GM06990 (cell line): ENCODE results near the gene WEE2.
A peak's percentile ranks its signal among the peaks of the same experiment; 100 is the strongest.

Experiments used
- DNase-seq: peaks from one replicate; pipeline ENCODE4 v3.0.0-alpha.2; 2011; ENCODE audit not compliant: insufficient read length; ENCODE audit errors: extremely low read depth
- H3K27me3 ChIP-seq: replicated peaks from 2 replicates; pipeline ENCODE4 v1.6.0; 2011; ENCODE audit warnings: low read length; ENCODE audit not compliant: control insufficient read depth, insufficient read depth
- H3K36me3 ChIP-seq: 2 replicates; pipeline ENCODE4 v1.5.1; 2011; ENCODE audit warnings: low read length; ENCODE audit not compliant: control insufficient read depth, insufficient read depth
- H3K4me3 ChIP-seq: replicated peaks from 2 replicates; pipeline ENCODE4 v1.5.1; 2011; ENCODE audit warnings: low read depth, mild to moderate bottlenecking, control low read depth, low read length
- CTCF ChIP-seq: IDR thresholded peaks from 2 replicates; pipeline ENCODE4 v1.5.1; 2011; ENCODE audit warnings: low read length, control low read depth, mild to moderate bottlenecking, inconsistent platforms; ENCODE audit not compliant: insufficient read depth, poor library complexity, severe bottlenecking

The WEE2 gene

DNA sequence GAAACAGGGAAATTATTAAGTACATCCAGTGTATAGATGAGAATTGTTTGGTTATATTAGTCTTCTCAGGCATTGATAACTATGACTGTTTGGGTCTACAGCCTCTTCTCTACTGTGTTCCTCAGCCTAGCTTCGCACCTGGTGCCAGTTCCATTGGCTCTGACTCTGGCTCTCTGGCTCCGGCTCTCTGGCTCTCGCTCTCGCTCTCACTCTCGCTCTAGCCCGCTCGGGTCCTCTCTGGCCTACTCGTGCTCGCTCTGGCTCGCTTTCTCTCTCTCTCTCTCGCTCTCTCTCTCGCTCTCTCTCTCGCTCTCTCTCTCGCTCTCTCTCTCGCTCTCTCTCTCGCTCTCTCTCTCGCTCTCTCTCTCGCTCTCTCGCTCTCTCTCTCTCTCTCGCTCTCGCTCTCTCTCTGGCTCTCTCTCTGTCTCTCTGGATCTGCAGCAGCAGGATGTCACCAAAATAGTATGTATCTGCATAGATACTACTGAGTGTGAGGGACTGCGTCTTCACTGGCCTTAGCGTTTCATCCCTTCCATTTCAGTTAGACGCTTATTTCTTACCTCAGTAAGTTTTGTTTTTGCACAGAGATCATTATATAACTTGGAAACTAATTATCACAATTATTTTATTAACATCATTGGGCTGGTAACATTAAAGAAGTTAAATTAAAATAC, 23.5 kb downstream of the WEE2 start:
- Histone ChIP-seq H3K4me3 (no peak overlapping the region), H3K27me3 (no peaks in the 10 kb centered on the region), H3K36me3 (no peaks in the 10 kb centered on the region)
- DNase-seq, result no peak
- TF ChIP-seq CTCF, result no peak

DNA sequence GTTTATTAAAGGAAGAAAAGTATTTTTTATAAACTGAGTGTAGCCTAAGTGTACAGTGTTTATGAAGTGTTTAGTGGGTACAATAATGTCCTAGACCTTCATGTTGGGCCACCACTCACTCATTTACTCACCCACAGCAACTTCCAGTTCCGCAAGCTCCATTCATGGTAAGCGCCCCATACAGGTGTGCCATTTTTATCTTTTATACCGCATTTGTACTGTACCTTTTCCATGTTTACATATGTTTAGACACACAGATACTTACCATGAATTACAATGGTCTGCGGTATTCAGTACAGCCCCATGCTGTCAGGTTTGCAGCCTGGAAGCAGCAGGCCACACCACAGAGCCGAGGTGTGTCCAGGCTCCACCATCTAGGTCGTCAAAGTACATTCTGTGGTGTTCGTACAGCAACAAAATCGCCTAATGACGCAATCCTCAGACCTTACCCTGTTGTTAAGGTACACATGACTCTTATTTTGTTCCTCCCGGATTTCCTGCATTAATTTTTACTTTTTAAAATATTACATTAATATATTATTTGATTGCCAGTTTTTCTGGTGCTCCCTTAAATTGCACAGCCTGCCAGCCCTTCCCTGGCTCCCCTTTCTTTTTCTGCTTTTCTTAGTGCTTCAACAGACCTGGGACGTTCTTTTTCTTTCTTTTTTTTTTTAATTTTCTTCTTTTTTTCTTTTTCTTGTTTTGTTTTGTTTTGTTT, 29.1 kb downstream of the WEE2 start:
- DNase-seq, result peak; percentile 13
- H3K36me3 ChIP-seq, result peaks cover 3% of the 10 kb centered on the region
- no peak for TF ChIP-seq CTCF

DNA sequence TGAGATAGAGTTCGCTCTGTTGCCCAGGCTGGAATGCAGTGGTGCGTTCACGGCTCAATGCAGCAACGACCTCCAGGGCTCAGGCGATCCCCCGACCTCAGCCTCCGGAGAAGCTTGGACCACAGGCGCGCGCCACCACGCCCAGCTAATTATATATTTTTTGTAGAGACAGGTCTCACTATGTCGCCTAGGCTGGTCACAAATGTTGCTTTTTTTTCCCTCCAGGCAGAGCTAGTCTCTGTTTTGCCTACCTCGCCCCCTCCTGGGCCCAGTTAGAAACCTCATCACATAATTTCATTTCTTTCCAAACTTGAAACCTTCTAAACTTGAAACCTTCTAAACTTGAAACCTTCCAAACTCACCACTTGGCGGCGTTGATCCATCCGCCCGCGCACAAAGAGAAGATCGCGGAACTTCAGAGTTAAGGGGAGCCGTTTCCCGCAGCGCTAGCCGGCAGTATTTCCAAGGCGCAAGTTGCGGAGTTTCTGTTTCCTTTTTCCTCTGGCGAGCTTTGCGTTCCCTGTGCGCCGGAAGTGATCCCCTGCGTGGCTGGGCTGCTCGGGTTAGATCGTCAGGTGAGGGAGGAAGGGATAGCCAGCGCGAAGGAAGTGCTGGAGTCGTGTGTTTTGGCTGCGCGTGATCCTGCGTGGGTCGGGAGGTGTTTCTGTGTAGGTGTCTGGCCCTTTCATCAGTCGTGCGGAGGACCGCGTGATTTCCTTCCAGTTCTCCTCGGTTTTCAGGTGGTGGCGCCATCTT, 29.9 kb downstream of the WEE2 start, which contains the start of gene SSBP1:
SSBP1 (plus strand) TSS at position 523 of the 756 bp plus-strand sequence. CDS start 809 bp downstream, outside the sequence.
- TF ChIP-seq CTCF, result peak; percentile 96
- Histone ChIP-seq H3K4me3 (peak within 1 kb of the TSS; percentile 96), H3K36me3 (peaks cover 4% of the 10 kb centered on the region), H3K27me3 (no peaks in the 10 kb centered on the region)
- peak; percentile 92 for DNase-seq

More for the DNA sequence above, 29.1 kb downstream of the WEE2 start:
- Histone ChIP-seq H3K4me3 (peak overlapping the region; percentile 96), H3K27me3 (no peaks in the 10 kb centered on the region)

DNA sequence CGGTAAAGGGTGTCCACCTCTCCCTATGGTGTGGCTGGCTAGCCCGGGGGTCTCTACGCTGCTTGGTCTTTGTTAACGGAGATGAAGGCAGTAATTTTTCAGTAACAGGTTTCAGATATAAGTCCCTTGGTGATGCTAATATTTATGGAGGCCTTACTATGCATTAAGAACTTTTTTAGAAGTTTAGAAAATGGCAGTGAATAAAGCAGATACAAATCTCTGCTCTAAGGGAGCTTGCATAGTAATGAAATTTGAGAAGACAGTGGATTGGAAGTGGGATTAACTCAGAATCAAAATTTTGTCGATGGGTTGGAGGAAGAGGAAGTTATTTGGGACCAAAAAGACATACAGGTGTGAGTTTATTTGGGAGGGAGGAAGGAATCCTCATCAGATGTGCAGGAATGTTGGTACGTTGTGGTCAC, 30.4 kb downstream of the WEE2 start:
- Histone ChIP-seq H3K36me3 (peaks cover 7% of the 10 kb centered on the region), H3K4me3 (peak overlapping the region; percentile 96), H3K27me3 (no peaks in the 10 kb centered on the region)
- TF ChIP-seq CTCF, result no peak
- DNase-seq, result no peak

DNA sequence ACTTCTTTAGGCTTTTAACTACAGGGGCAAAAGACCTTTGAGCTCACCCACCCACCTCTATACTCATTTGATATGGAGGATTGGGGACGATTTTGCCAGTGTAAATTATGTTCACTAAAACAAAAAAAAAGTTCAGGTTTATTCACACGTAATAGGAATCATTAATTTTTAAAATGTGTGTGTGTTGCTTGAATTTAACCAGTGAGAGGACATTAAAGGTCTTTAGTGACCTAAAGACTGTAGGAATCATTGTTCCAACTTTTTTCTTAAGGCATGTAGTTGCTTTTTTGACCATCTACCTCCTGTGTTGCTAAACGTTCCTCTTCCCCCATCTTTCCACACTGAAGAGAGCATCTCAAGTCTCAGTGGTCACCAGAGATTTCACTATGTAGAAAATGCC, 31.1 kb downstream of the WEE2 start:
- Histone ChIP-seq H3K27me3 (no peaks in the 10 kb centered on the region), H3K4me3 (peak overlapping the region; percentile 96), H3K36me3 (peaks cover 9% of the 10 kb centered on the region)
- DNase-seq, result no peak
- TF ChIP-seq CTCF, result no peak
